NB4 (cell line): ENCODE data around the gene LALBA.
A peak's percentile ranks its signal among the peaks of the same experiment; 100 is the strongest.
"Not testable (repeated sequence)": the region's sequence is repeated elsewhere in the genome, so short reads cannot be mapped to it uniquely, and the experiment has no call there.

Source experiments
- DNase-seq: peaks from one replicate; pipeline ENCODE4 v3.0.0; 2010; ENCODE audit warnings: low read depth
- H3K4me3 ChIP-seq: one replicate; pipeline ENCODE4 v1.5.1; 2011; ENCODE audit warnings: mild to moderate bottlenecking, low read depth, low read length, moderate library complexity
- CTCF ChIP-seq: IDR thresholded peaks from one replicate; pipeline ENCODE4 v1.5.1; 2012; ENCODE audit warnings: low read depth, low read length
- MAX ChIP-seq: IDR thresholded peaks from 2 replicates; pipeline ENCODE4 v1.6.1; 2011; ENCODE audit warnings: low read depth, low read length
- MYC ChIP-seq: IDR thresholded peaks from 2 replicates; pipeline ENCODE4 v1.6.1; 2011; ENCODE audit warnings: low read depth, low read length
- POLR2A ChIP-seq: IDR thresholded peaks from 2 replicates; pipeline ENCODE4 v1.6.1; 2011; ENCODE audit warnings: mild to moderate bottlenecking; ENCODE audit not compliant: insufficient read length; ENCODE audit errors: extremely low read depth

The LALBA gene

GRCh38 chr12:48572326-48572725, 2.5 kb upstream of the LALBA start:
- peak; percentile 18 for DNase-seq
- no peak overlapping the region for H3K4me3 ChIP-seq
- TF ChIP-seq POLR2A, result no peak
- no peak for TF ChIP-seq MYC
- no peak for TF ChIP-seq CTCF
- TF ChIP-seq MAX, result no peak

- no peak for TF ChIP-seq POLR2A
- TF ChIP-seq CTCF, result no peak
- TF ChIP-seq MYC, result no peak
- no peak for TF ChIP-seq MAX
- H3K4me3 ChIP-seq, result no peak overlapping the region
- no peak for DNase-seq
These were observed 2.1 kb downstream of the LALBA start for GRCh38 chr12:48567731-48568130.

- DNase-seq, result no peak
- H3K4me3 ChIP-seq, result no peak overlapping the region
- TF ChIP-seq CTCF (no peak), MYC (no peak), POLR2A (no peak), MAX (no peak)
These were observed 11.9 kb downstream of the LALBA start for GRCh38 chr12:48557919-48558318.

GRCh38 chr12:48556631-48557030, 13.2 kb downstream of the LALBA start:
- no peak overlapping the region for H3K4me3 ChIP-seq

GRCh38 chr12:48553666-48554343, 16.0 kb downstream of the LALBA start:
- DNase-seq, H3K4me3 ChIP-seq: not testable (repeated sequence)

More at GRCh38 chr12:48556631-48557030, 13.2 kb downstream of the LALBA start:
- DNase-seq, result no peak
- no peak for TF ChIP-seq POLR2A
- no peak for TF ChIP-seq MAX

- DNase-seq, H3K4me3 ChIP-seq: not testable (repeated sequence)
These were observed 18.2 kb downstream of the LALBA start for GRCh38 chr12:48551636-48552035.

- not testable (repeated sequence) for H3K4me3 ChIP-seq, DNase-seq
These were observed 22.8 kb downstream of the LALBA start for GRCh38 chr12:48547012-48547411.

GRCh38 chr12:48545833-48546469, 23.9 kb downstream of the LALBA start:
- no peak overlapping the region for H3K4me3 ChIP-seq
- TF ChIP-seq CTCF, result no peak
- no peak for TF ChIP-seq MAX
- TF ChIP-seq POLR2A, result no peak
- no peak for TF ChIP-seq MYC
- no peak for DNase-seq
